ENCODE measurements around the gene TSKU. TPM values are rescaled to one million over a fixed set of nuclear protein-coding genes. Genes with fewer than 3 reads are reported as not detected.
A peak's percentile ranks its signal among the peaks of the same experiment; 100 is the strongest.

The TSKU gene
- total RNA-seq, 2 donors from 2014 or later, result 39.6 to 41.3 TPM

DNA sequence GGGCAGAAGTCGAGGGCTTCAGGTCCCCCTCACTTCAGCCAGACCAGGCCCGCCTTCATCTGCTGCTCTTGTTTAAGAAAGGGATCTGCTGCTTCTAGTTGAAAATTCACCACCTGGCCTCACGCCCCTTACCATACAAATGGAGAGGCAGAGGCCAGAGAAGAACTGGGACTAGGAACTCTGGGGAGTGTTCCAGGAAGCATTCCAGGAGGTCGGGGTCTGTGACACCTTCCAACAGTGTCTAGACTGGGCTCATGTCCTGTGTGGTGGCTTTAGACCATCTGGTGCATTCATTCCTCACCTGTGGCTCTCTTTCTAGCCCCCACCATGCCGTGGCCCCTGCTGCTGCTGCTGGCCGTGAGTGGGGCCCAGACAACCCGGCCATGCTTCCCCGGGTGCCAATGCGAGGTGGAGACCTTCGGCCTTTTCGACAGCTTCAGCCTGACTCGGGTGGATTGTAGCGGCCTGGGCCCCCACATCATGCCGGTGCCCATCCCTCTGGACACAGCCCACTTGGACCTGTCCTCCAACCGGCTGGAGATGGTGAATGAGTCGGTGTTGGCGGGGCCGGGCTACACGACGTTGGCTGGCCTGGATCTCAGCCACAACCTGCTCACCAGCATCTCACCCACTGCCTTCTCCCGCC, 12.3 kb downstream of the TSKU start:
- intact Hi-C loops (cut with DNase I), result no loop called here
- no peak overlapping the region for H3K9ac ChIP-seq (ENCODE audit: low read depth in 2 of 2, low read length in 2 of 2)
- H3K4me1 ChIP-seq, result peaks cover 10% of the 10 kb centered on the region
- no peak for DNase-seq
- TF ChIP-seq, protein P1, sequence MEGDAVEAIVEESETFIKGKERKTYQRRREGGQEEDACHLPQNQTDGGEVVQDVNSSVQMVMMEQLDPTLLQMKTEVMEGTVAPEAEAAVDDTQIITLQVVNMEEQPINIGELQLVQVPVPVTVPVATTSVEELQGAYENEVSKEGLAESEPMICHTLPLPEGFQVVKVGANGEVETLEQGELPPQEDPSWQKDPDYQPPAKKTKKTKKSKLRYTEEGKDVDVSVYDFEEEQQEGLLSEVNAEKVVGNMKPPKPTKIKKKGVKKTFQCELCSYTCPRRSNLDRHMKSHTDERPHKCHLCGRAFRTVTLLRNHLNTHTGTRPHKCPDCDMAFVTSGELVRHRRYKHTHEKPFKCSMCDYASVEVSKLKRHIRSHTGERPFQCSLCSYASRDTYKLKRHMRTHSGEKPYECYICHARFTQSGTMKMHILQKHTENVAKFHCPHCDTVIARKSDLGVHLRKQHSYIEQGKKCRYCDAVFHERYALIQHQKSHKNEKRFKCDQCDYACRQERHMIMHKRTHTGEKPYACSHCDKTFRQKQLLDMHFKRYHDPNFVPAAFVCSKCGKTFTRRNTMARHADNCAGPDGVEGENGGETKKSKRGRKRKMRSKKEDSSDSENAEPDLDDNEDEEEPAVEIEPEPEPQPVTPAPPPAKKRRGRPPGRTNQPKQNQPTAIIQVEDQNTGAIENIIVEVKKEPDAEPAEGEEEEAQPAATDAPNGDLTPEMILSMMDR (IDR thresholded peaks at IDR 0.05), result no peak
- no peaks in the 10 kb centered on the region for H3K9me3 ChIP-seq
- H3K4me3 ChIP-seq, result no peak overlapping the region
- H3K27ac ChIP-seq, result no peak overlapping the region
- no peaks in the 10 kb centered on the region for H3K36me3 ChIP-seq
- no peaks in the 10 kb centered on the region for H3K27me3 ChIP-seq

DNA sequence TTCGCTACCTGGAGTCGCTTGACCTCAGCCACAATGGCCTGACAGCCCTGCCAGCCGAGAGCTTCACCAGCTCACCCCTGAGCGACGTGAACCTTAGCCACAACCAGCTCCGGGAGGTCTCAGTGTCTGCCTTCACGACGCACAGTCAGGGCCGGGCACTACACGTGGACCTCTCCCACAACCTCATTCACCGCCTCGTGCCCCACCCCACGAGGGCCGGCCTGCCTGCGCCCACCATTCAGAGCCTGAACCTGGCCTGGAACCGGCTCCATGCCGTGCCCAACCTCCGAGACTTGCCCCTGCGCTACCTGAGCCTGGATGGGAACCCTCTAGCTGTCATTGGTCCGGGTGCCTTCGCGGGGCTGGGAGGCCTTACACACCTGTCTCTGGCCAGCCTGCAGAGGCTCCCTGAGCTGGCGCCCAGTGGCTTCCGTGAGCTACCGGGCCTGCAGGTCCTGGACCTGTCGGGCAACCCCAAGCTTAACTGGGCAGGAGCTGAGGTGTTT, 12.8 kb downstream of the TSKU start:
- no peak overlapping the region for H3K27ac ChIP-seq
- peaks cover 9% of the 10 kb centered on the region for H3K4me1 ChIP-seq
- H3K4me3 ChIP-seq, result no peak overlapping the region
- no peaks in the 10 kb centered on the region for H3K9me3 ChIP-seq
- intact Hi-C loops (cut with DNase I), result no loop called here
- no peaks in the 10 kb centered on the region for H3K27me3 ChIP-seq
- no peak for DNase-seq
- H3K9ac ChIP-seq (ENCODE audit: low read depth in 2 of 2, low read length in 2 of 2), result no peak overlapping the region
- TF ChIP-seq, protein P1 (IDR thresholded peaks at IDR 0.05), result no peak
- H3K36me3 ChIP-seq, result no peaks in the 10 kb centered on the region

DNA sequence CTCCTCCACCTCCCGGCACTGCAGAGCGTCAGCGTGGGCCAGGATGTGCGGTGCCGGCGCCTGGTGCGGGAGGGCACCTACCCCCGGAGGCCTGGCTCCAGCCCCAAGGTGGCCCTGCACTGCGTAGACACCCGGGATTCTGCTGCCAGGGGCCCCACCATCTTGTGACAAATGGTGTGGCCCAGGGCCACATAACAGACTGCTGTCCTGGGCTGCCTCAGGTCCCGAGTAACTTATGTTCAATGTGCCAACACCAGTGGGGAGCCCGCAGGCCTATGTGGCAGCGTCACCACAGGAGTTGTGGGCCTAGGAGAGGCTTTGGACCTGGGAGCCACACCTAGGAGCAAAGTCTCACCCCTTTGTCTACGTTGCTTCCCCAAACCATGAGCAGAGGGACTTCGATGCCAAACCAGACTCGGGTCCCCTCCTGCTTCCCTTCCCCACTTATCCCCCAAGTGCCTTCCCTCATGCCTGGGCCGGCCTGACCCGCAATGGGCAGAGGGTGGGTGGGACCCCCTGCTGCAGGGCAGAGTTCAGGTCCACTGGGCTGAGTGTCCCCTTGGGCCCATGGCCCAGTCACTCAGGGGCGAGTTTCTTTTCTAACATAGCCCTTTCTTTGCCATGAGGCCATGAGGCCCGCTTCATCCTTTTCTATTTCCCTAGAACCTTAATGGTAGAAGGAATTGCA, 13.5 kb downstream of the TSKU start:
- Histone ChIP-seq H3K9ac (ENCODE audit: low read depth in 2 of 2, low read length in 2 of 2) (no peak overlapping the region), H3K36me3 (no peaks in the 10 kb centered on the region), H3K4me3 (no peak overlapping the region), H3K27me3 (no peaks in the 10 kb centered on the region), H3K4me1 (peaks cover 5% of the 10 kb centered on the region), H3K27ac (no peak overlapping the region), H3K9me3 (no peaks in the 10 kb centered on the region)
- intact Hi-C loops (cut with DNase I), result no loop called here
- TF ChIP-seq, protein P1 (IDR thresholded peaks at IDR 0.05), result no peak
- DNase-seq, result no peak

DNA sequence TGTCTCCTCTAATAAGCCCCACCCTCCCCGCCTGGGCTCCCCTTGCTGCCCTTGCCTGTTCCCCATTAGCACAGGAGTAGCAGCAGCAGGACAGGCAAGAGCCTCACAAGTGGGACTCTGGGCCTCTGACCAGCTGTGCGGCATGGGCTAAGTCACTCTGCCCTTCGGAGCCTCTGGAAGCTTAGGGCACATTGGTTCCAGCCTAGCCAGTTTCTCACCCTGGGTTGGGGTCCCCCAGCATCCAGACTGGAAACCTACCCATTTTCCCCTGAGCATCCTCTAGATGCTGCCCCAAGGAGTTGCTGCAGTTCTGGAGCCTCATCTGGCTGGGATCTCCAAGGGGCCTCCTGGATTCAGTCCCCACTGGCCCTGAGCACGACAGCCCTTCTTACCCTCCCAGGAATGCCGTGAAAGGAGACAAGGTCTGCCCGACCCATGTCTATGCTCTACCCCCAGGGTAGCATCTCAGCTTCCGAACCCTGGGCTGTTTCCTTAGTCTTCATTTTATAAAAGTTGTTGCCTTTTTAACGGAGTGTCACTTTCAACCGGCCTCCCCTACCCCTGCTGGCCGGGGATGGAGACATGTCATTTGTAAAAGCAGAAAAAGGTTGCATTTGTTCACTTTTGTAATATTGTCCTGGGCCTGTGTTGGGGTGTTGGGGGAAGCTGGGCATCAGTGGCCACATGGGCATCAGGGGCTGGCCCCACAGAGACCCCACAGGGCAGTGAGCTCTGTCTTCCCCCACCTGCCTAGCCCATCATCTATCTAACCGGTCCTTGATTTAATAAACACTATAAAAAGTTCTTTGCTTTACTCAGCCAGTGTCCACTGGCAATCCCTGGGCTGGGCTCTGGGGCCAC, 14.4 kb downstream of the TSKU start:
- TF ChIP-seq, protein P1 (IDR thresholded peaks at IDR 0.05), result no peak
- Histone ChIP-seq H3K36me3 (no peaks in the 10 kb centered on the region), H3K4me1 (peaks cover 5% of the 10 kb centered on the region), H3K9me3 (no peaks in the 10 kb centered on the region), H3K9ac (ENCODE audit: low read depth in 2 of 2, low read length in 2 of 2) (no peak overlapping the region), H3K4me3 (no peak overlapping the region), H3K27me3 (no peaks in the 10 kb centered on the region), H3K27ac (no peak overlapping the region)
- intact Hi-C loops (cut with DNase I), result no loop called here
- DNase-seq, result peak; percentile 18

DNA sequence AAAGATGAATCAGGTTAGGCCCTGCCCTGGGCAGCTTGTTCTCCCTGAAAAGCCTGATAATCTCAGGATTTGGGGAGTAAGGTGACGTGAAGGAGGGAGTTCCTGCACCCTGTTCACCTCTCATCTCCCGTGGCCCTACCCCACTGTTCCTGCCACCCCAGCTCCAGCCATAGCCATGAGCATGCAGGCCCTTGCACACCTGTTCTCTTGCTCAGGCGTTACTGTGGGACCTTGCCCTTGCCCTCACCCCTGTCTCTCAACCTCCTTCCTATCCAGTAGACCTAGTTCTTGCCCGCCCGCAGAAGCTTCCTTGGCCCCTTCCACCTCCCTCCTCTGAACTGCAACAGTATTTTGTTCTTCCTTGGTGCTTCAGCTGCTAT, 15.0 kb downstream of the TSKU start:
- peak; percentile 19 for DNase-seq
- Histone ChIP-seq H3K27ac (no peak overlapping the region), H3K9ac (ENCODE audit: low read depth in 2 of 2, low read length in 2 of 2) (peak overlapping the region in 1 of 2 donors; percentile 60), H3K4me1 (peaks cover 5% of the 10 kb centered on the region), H3K27me3 (no peaks in the 10 kb centered on the region), H3K36me3 (no peaks in the 10 kb centered on the region), H3K9me3 (no peaks in the 10 kb centered on the region), H3K4me3 (no peak overlapping the region)
- TF ChIP-seq, protein P1 (IDR thresholded peaks at IDR 0.05), result no peak
- intact Hi-C loops (cut with DNase I), result no loop called here
